Parathyroid adenoma (tissue), 2 donors: ENCODE data around the gene MOSMO.
"Not testable (repeated sequence)": the region's sequence is repeated elsewhere in the genome, so short reads cannot be mapped to it uniquely, and the experiment has no call there.

Experiments used
- H2AFZ ChIP-seq: fragments of 300-600 bp; sonication (generic); one replicate; pipeline ENCODE4 v1.7.0; 2017; ENCODE audit warnings: antibody characterized with exemption, mild to moderate bottlenecking
- H3K27ac ChIP-seq: fragments of 300-600 bp; sonication (generic); one replicate; pipeline ENCODE4 v1.7.0; 2017
- H3K27me3 ChIP-seq: fragments of 300-600 bp; sonication (generic); one replicate; pipeline ENCODE4 v1.7.0; 2017; ENCODE audit warnings: low read length; ENCODE audit not compliant: control insufficient read depth, insufficient read depth
- H3K36me3 ChIP-seq: fragments of 300-600 bp; sonication (generic); one replicate; pipeline ENCODE4 v1.7.0; 2017; ENCODE audit warnings: low read length; ENCODE audit not compliant: control insufficient read depth, insufficient read depth
- H3K4me1 ChIP-seq: fragments of 300-600 bp; sonication (generic); one replicate; pipeline ENCODE4 v1.7.0; 2017; ENCODE audit warnings: control low read depth
- H3K4me2 ChIP-seq: fragments of 300-600 bp; sonication (generic); one replicate; pipeline ENCODE4 v1.7.0; 2017; ENCODE audit warnings: low read length
- H3K4me3 ChIP-seq: fragments of 300-600 bp; sonication (generic); one replicate; pipeline ENCODE4 v1.7.0; 2017; ENCODE audit warnings: low read depth, low read length
- H3K79me2 ChIP-seq: fragments of 300-600 bp; sonication (generic); one replicate; pipeline ENCODE4 v1.7.0; 2017; ENCODE audit warnings: control low read depth
- H3K9ac ChIP-seq: fragments of 300-600 bp; sonication (generic); one replicate; pipeline ENCODE4 v1.7.0; 2017; ENCODE audit warnings: mild to moderate bottlenecking
- H3K9me3 ChIP-seq: fragments of 300-600 bp; sonication (generic); one replicate; pipeline ENCODE4 v1.7.0; 2017; ENCODE audit warnings: low read length; ENCODE audit not compliant: control insufficient read depth
- TF ChIP-seq, protein P1 (sequence below): fragments of 300-600 bp; sonication (generic); IDR thresholded peaks from one replicate; pipeline ENCODE4 v1.7.0; 2017; ENCODE audit warnings: antibody characterized with exemption, mild to moderate bottlenecking
- donor health status: primary hyperparathyroidism.

Gene MOSMO

DNA sequence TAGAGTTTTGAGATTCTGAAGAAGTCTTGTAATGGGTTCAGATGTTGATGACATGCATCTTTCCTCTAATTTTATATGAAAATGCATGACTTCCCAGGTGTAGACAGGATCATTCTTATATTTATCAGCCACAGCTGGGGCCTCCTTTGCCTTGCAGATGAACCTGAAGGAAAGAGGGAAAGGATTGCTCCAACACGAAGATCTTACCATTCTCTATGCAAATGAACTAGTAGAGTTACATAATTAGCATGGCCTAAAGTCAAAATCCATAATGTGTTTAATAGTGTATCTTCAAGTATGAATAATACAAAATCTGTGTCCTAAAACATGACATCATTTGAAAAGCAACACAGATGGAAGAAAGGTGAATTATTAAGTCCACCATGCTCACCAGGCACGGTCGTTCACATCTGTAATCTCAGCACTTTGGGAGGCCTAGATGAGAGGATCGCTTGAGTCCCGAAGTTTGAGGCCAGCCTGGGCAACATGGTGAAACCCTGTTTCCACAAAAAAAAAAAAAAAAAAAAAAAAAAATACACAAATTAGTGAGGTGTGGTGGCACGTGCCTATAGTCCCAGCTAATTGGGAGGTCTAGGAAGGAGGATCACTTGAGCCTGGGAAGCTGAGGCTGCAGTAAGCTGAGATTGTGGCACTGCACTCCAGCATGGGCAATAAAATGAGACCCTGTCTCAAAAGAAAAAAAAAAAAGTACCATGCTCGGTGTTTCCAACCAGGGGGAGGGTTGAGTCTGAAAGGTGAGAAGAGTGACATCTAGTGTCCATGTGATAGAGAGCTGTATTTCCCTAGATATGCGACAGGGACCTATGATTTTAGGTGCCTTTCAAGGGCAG lies 90.7 kb downstream of the MOSMO start:
- no peak overlapping the region for H3K4me3 ChIP-seq
- H3K4me2 ChIP-seq, result no peak overlapping the region
- no peaks in the 10 kb centered on the region for H3K79me2 ChIP-seq
- no peak overlapping the region for H3K9ac ChIP-seq
- TF ChIP-seq, protein P1, sequence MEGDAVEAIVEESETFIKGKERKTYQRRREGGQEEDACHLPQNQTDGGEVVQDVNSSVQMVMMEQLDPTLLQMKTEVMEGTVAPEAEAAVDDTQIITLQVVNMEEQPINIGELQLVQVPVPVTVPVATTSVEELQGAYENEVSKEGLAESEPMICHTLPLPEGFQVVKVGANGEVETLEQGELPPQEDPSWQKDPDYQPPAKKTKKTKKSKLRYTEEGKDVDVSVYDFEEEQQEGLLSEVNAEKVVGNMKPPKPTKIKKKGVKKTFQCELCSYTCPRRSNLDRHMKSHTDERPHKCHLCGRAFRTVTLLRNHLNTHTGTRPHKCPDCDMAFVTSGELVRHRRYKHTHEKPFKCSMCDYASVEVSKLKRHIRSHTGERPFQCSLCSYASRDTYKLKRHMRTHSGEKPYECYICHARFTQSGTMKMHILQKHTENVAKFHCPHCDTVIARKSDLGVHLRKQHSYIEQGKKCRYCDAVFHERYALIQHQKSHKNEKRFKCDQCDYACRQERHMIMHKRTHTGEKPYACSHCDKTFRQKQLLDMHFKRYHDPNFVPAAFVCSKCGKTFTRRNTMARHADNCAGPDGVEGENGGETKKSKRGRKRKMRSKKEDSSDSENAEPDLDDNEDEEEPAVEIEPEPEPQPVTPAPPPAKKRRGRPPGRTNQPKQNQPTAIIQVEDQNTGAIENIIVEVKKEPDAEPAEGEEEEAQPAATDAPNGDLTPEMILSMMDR, result peak; percentile 51
- no peaks in the 10 kb centered on the region for H3K27me3 ChIP-seq
- no peaks in the 10 kb centered on the region for H3K36me3 ChIP-seq
- H3K9me3 ChIP-seq, result no peaks in the 10 kb centered on the region
- H2AFZ ChIP-seq, result peak overlapping the region; percentile 47
- H3K27ac ChIP-seq, result no peak overlapping the region
- no peaks in the 10 kb centered on the region for H3K4me1 ChIP-seq

DNA sequence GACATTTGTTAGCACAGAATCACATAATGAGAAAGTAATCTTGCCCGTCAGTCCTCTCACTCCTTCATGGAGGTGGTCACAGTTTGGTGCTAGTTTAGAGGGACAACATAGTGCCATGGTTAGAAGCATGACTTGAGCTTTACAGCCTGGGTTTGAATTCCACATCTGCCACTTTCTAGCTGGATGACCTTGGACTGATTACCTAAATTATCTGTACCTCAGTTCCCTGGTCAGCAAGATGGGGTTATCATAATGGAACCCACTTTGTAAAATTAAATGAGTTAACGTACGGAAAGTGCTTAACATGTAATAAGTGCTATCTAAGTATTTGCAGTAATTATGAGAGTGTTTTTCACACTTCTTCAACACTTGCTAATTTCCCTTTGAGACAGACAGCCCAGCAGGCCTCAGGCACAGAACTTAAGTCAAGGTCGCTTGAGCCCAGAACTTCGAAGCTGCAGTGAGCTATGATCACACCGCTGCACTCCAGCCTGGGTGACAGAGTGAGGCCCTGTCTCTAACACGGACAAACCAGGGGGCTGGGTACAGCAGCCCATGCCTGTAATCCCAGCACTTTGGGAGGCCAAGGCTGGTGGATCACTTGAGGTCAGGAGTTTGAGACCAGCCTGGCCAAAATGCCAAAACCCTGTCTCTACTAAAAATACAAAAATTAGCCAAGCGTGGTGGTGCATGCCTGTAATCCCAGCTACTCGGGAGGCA lies 91.5 kb downstream of the MOSMO start:
- no peaks in the 10 kb centered on the region for H3K27me3 ChIP-seq
- no peak overlapping the region for H3K4me3 ChIP-seq
- no peak overlapping the region for H3K27ac ChIP-seq
- H3K4me1 ChIP-seq, result no peaks in the 10 kb centered on the region
- no peak overlapping the region for H3K4me2 ChIP-seq
- H3K36me3 ChIP-seq, result no peaks in the 10 kb centered on the region
- peak overlapping the region; percentile 47 for H2AFZ ChIP-seq
- H3K9ac ChIP-seq, result no peak overlapping the region
- TF ChIP-seq, protein P1, result no peak
- H3K9me3 ChIP-seq, result no peaks in the 10 kb centered on the region
- no peaks in the 10 kb centered on the region for H3K79me2 ChIP-seq

DNA sequence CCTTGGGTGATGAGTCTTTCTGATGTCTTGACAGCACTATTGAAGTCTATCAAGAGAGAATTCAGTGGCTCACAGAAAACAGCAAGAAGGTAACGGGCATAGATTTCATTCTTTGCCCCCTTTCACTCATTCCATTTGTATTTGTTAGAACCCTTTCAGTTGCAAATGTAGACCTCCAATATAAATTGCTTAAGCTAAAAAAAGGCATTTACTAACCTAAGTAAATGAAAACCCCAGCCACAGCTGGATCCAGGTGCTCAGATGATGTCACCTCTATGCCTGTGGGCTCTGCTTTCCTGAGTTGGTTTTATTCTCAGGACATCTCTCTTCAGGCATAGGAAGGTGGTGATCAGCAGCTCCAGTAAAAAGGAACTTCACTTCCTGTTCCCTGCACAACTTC lies 95.5 kb downstream of the MOSMO start:
- Histone ChIP-seq H3K4me1 (no peaks in the 10 kb centered on the region), H3K27me3 (no peaks in the 10 kb centered on the region), H3K27ac (no peak overlapping the region), H3K9ac (no peak overlapping the region), H3K4me2 (no peak overlapping the region), H3K79me2 (no peaks in the 10 kb centered on the region), H3K36me3 (no peaks in the 10 kb centered on the region), H2AFZ (no peak overlapping the region), H3K9me3 (no peaks in the 10 kb centered on the region), H3K4me3 (no peak overlapping the region)
- TF ChIP-seq, protein P1, result no peak

DNA sequence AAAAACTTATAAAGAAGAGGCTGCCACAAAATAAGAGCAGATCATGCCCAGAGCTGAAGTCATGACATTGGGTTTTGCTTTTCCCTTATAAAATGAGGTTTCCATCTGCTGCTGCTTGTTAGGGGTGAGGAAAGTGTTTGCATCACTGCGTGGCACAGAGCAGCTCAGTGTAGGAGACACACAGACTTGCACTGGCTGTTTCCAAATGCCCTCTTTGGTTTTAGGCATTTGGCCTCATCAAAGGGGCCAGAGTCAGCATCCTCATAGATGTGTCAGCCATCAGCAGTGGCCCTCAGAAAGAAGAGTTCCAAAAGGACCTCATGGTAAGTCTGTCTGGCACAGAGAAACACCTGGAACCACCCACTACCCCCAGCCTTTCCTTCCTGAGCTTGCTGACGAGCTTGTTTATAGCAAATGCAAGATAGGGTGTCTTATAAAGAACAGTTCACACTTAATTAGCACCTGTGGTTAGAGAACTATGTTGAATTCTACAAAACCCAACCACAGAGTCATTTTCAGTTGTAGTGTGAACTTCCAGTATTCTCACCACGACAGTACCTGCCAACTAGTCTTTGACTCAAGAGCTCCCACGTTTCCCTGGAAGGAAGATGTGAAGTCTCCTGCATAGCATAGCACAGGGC lies 101.5 kb downstream of the MOSMO start:
- Histone ChIP-seq H3K9ac (no peak overlapping the region), H3K27me3 (no peaks in the 10 kb centered on the region), H2AFZ (no peak overlapping the region), H3K9me3 (no peaks in the 10 kb centered on the region), H3K36me3 (no peaks in the 10 kb centered on the region), H3K4me1 (no peaks in the 10 kb centered on the region), H3K27ac (no peak overlapping the region), H3K4me2 (no peak overlapping the region), H3K79me2 (no peaks in the 10 kb centered on the region), H3K4me3 (no peak overlapping the region)
- TF ChIP-seq, protein P1, result no peak

DNA sequence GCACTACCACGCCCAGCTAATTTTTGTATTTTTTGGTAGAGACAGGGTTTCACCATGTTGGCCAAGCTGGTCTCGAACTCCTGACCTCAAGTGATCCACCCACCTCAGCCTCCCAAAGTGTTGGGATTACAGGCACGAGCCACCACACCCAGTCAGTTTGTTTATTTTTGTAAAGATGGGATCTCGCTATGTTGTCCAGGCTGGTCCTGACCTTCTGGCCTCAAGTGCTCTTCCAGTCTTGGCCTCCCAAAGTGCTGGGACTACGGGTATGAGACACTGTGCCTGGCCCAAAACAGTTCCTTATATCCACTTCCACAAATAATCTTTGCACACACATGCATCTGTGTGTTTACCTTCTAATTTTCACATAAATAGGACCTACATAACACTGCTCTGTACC lies 103.7 kb downstream of the MOSMO start:
- not testable (repeated sequence) for H3K27ac ChIP-seq

More for the DNA sequence above, 103.7 kb downstream of the MOSMO start:
- H3K79me2 ChIP-seq, H3K36me3 ChIP-seq, H3K27me3 ChIP-seq, H3K4me3 ChIP-seq, H3K9ac ChIP-seq, H2AFZ ChIP-seq, H3K4me2 ChIP-seq, H3K9me3 ChIP-seq, H3K4me1 ChIP-seq: not testable (repeated sequence)
